GM18909 (cell line): ENCODE results near the gene VTI1A.
"Not testable (repeated sequence)": the region's sequence is repeated elsewhere in the genome, so short reads cannot be mapped to it uniquely, and the experiment has no call there.

ENCODE experiments used
- ATAC-seq: cut with Tn5 transposase; IDR thresholded peaks from one replicate; pipeline ENCODE4 v1.9.1; 2021; ENCODE audit warnings: mild to moderate bottlenecking; ENCODE audit not compliant: unreplicated experiment, poor library complexity

VTI1A gene

DNA sequence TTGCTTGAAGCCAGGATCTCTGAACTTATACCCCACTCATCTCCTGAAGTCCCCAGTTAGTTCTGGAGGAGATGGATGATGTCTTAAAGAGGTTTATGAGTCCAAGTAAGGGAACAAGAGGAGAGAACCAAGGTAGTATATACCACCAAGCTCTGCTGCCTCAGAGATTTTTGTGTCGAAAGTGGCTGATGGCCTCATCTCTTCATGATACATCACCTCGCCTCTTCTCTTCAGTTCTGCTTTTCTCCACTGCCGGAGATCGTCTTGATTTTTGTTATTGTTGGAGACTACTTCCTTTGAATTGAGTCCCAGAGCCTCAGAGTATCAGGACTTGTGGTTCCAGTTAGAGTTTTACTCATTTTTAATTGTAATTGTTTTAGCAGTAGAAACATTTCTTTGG lies 1.9 kb downstream of the VTI1A start:
- ATAC-seq, result no peak

- ATAC-seq, result no peak
Measured at GRCh38 chr10:112454910-112455779, 8.1 kb downstream of the VTI1A start.

DNA sequence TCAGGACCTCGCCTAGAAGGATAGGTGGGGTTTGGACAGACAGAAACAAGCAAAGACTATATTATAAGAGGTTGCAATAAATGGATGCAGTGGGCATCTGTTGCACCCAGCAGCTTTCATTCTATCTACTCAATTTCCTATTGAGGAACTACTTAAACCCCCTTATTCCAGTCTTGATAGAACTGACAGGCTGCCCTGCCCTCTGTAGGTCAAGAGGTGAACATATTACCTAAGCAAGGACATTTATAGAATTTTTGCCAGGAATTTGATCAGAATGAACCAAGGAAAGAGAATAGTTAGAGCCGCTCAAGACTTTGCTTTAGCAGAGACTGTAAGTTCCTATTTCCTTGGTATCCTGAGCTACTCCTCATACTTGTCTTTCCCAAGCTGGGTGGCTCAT lies 9.5 kb downstream of the VTI1A start:
- ATAC-seq, result no peak

DNA sequence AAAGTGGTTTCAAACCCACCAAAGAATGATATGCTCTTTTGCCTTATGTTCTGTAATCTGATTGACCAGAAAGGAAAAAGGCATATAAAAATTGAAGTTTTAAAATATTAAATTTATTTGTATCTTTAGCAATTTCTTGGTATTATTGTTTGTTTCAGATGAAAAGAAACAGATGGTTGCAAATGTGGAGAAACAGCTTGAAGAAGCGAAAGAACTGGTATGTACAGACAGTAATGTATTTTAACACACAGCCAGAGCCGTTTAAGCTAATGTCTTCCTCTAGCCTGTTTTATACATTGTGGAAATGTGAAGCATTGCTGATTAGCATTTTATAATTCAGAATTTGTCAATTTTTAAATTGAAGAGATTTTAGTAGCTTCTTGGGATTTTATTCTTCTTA lies 13.4 kb downstream of the VTI1A start:
- ATAC-seq, result no peak

DNA sequence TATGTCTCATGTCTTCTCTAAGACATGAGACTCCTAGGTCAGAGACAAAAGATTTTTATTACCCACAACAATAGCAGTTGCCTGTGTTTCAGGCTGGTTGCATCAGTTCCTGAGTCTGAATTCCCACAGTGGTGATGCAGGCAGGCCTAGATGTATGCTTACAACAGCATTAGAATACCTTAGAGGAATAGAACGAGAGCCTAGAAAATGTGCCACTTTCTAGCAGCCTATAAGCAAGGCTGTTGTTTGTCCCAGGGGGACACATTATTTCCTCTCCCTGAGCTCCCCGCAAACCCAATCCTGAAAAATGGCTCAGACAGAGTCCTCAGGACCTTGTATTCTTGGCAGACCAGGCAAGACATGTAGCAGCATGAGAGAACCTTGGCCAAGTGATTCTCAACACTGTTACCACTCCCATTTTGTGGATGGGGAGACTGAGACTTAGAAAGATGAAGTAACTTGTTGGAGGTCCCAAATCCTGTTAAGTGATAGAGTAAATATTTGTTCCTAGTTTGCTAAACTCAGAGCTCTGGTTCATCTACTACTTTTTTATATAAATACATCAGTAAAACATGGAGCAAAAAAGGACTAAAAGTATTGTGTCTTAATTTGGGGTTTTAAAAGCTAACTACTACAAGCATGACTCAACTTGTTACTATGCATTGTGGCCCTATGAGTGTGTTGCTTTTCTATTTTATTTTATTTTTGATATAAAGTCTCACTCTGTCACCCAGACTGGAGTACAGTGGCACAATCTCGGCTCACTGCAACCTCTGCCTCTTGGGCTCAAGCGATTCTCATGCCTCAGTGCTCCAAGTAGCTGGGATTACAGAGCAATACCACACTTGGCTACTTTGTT lies 14.2 kb downstream of the VTI1A start:
- ATAC-seq, result no peak

- not testable (repeated sequence) for ATAC-seq
Measured at GRCh38 chr10:112464074-112464473, 17.1 kb downstream of the VTI1A start.

DNA sequence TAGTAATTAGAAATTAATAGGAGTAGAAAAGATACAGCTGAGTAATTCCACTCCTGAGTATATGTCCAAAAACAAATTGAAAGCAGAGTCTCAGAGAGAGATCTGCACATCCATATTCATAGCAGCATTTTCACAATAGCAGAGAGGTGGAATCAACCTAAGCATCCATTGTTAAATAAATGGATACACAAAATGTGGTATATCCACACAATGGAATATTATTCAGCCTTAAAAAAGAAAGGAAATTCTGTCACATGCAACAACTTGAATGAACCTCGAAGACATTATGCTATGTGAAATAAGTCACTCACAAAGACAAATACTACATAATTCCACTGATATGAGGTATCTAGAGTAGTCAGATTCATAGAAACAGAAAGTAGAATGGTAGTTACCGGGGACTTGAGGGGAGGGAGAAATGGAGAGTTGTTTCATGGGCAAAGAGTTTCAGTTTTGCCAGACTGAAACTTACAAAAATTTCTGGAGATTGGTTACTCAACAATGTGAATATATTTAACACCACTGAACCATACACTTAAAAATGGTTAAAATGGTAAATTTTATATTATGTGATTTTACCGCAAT lies 18.4 kb downstream of the VTI1A start:
- no peak for ATAC-seq

GRCh38 chr10:112466802-112467201 lies 19.8 kb downstream of the VTI1A start:
- no peak for ATAC-seq

- no peak for ATAC-seq
Measured at GRCh38 chr10:112467541-112468075, 20.6 kb downstream of the VTI1A start.

GRCh38 chr10:112471878-112472487 lies 25.0 kb downstream of the VTI1A start:
- peak; percentile 62 for ATAC-seq

DNA sequence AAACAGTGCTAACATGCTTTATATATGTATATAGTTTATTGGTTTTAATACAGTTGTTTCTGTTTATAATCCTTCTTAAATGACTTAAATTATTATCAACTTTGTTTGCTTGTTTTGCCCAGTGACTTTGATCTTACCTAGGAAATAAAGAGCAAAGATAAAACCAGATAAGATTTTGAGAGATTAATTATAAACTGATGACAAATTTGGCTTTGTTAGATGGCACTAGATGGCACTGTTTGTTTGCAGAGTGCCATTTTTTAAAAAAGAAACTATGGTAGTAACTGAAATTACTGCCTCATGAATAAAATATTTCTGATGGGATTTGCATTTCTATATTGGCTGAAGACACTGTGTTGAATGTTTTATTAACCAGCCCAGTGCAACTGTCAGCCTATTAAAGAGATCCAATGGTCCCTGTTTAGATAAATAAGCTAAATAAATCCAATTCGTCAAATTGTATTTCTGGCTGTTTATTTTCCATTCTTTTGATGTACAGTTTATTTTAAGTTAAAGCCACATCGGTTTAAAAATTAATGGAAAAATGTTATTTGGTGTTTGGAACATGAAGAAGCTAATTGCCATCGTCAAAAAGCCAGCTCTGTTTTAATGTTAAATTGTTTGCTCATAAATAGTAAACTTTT lies 28.7 kb downstream of the VTI1A start:
- ATAC-seq, result no peak

GRCh38 chr10:112481602-112482001 lies 34.6 kb downstream of the VTI1A start:
- ATAC-seq, result no peak

DNA sequence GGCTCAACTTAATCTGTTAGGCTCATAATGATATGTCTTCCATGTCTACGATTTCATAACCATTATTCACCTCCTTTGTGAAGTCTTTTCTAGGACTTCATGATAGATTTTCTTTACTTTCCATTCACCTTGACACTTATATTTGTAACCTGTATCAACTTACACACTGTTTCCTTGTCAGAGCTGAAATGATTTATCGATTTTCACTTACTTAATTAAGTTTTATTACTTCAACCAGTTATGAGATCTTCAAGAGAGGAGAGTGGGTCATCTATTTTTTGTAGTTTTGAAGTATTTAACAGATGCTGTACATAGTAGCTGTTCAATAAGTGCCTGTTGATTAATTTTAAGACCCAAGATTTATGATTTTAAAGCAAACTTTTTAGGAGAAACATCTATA lies 37.4 kb downstream of the VTI1A start:
- no peak for ATAC-seq

DNA sequence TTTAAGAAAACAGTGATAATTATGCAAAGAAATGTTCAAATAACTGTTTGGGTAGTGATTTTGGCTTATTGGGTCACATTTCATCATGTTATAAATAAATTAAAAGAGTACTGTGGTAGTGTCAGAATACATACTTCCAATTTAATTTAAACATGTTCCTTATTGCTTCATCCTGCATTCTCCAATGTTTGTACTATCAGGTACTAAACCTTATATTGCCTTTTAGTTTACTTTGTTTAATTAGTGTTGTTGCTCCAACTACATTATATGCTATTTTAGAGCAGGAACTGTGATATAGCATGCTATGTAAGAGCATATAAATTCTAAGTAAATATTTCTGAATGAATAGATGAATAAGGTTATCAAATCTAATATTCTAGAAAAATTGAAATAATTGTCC lies 40.9 kb downstream of the VTI1A start:
- ATAC-seq, result no peak

GRCh38 chr10:112490545-112490944 lies 43.5 kb downstream of the VTI1A start:
- ATAC-seq, result no peak

GRCh38 chr10:112491144-112491543 lies 44.1 kb downstream of the VTI1A start:
- no peak for ATAC-seq

DNA sequence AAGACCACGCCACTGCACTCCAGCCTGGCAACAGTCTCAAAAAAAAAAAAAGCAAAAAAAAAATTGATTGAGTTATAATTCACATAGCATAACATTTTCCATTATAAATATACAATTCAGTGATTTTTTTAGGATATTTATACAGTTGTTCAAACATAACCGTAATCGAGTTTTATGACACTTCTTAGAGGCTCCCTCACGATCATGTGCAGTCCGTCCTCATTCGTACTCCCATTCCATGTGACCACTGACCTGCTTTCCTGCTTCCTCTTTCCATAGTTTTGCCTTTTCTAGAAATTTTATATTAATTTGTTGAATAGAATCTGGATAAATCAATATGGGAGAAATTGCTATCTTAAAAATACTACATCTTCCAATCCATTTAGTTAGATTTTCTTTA lies 45.7 kb downstream of the VTI1A start:
- ATAC-seq, result no peak

DNA sequence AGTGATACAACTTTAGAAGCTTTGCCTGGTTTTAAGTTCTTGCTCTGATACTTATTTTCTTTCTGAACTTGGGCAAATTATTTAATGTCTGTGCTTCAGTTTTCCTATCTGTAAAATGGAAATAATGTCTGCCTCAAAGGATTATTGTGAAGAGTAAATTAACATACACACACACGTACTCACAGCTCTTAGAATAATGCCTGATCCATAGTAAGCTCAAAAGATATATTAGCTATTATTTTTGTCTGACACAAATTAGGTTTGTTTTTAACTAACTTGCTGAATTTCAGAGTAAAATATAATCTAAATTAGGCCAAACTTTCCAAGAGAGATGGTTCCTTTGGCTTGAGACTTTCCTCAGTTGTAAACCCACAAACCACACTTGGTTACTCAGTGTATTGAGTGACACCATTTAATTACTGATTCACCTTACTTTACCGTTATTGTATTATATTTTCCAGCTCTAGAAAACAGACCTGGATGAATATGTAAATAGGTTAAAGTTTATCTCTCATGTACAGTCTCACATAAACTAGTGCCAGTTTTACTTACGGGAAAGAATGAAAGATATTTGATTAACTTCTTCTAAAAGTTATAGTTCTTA lies 50.4 kb downstream of the VTI1A start:
- peak; percentile 90 for ATAC-seq

- no peak for ATAC-seq
Measured at GRCh38 chr10:112498806-112499205, 51.8 kb downstream of the VTI1A start.
